ENCODE data around the gene ZNF391.

The ZNF391 gene

DNA sequence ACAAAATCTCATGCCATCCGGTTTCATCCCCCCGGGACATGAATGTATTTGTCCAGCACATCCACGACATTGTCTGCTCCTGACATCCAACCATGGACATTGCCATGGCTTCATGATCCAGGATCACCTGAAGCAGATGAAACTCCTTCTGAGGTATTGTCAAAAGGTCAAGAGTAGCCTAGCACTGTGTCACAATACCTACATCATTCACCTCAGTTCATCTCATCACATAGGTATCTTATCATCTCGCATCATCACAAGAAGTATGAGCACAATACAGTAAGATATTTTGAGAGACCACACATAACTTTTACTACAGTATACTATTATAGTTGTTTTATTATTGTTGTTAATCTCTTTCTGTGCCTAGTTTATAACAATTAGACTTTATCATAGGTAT, 50.8 kb downstream of the ZNF391 start:
- H3K4me3 ChIP-seq (ENCODE audit: low read depth, low read length) = no peak overlapping the region
- TF ChIP-seq, protein P1, sequence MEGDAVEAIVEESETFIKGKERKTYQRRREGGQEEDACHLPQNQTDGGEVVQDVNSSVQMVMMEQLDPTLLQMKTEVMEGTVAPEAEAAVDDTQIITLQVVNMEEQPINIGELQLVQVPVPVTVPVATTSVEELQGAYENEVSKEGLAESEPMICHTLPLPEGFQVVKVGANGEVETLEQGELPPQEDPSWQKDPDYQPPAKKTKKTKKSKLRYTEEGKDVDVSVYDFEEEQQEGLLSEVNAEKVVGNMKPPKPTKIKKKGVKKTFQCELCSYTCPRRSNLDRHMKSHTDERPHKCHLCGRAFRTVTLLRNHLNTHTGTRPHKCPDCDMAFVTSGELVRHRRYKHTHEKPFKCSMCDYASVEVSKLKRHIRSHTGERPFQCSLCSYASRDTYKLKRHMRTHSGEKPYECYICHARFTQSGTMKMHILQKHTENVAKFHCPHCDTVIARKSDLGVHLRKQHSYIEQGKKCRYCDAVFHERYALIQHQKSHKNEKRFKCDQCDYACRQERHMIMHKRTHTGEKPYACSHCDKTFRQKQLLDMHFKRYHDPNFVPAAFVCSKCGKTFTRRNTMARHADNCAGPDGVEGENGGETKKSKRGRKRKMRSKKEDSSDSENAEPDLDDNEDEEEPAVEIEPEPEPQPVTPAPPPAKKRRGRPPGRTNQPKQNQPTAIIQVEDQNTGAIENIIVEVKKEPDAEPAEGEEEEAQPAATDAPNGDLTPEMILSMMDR (IDR thresholded peaks at IDR 0.05; ENCODE audit: low read depth, low read length, missing control alignments) = no peak
- no peak for DNase-seq (ENCODE audit: low read depth)

- no peak overlapping the region for H3K4me3 ChIP-seq (ENCODE audit: low read depth, low read length)
- no peak for DNase-seq (ENCODE audit: low read depth)
- TF ChIP-seq, protein P1 (IDR thresholded peaks at IDR 0.05; ENCODE audit: low read depth, low read length, missing control alignments) = no peak
Measured at GRCh38 chr6:27441001-27441400, 52.4 kb downstream of the ZNF391 start.

DNA sequence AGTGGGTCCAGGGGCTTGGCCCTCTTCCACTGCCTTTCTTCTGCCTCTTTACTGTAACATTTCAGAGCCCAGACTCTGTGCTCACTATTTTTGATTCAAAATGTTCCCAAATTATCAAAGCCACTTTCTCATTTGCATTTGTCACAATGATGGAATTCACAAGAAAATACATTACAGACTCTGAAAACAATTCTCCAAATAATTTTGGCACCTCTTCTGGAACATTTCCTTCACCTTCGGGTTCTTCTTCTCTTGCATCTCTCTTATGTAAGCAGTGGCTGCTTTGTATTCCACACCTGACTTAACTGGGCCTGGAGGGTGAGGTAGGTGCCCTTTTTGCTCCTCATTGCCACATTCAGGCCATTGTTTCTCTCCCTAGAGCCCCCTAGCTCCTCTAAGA, 54.4 kb downstream of the ZNF391 start:
- no peak for DNase-seq (ENCODE audit: low read depth)
- H3K4me3 ChIP-seq (ENCODE audit: low read depth, low read length) = no peak overlapping the region
- TF ChIP-seq, protein P1 (IDR thresholded peaks at IDR 0.05; ENCODE audit: low read depth, low read length, missing control alignments) = no peak

GRCh38 chr6:27448456-27448855, 59.9 kb downstream of the ZNF391 start:
- no peak for DNase-seq (ENCODE audit: low read depth)
- no peak overlapping the region for H3K4me3 ChIP-seq (ENCODE audit: low read depth, low read length)
- TF ChIP-seq, protein P1 (IDR thresholded peaks at IDR 0.05; ENCODE audit: low read depth, low read length, missing control alignments) = no peak

- TF ChIP-seq, protein P1 (IDR thresholded peaks at IDR 0.05; ENCODE audit: low read depth, low read length, missing control alignments) = no peak
- no peak for DNase-seq (ENCODE audit: low read depth)
- H3K4me3 ChIP-seq (ENCODE audit: low read depth, low read length) = no peak overlapping the region
Measured at GRCh38 chr6:27451660-27452390, 63.3 kb downstream of the ZNF391 start.

- H3K4me3 ChIP-seq (ENCODE audit: low read depth, low read length) = no peak overlapping the region
- TF ChIP-seq, protein P1 (IDR thresholded peaks at IDR 0.05; ENCODE audit: low read depth, low read length, missing control alignments) = no peak
- DNase-seq (ENCODE audit: low read depth) = no peak
Measured at GRCh38 chr6:27452496-27452897, 63.9 kb downstream of the ZNF391 start.

All from GM12864 (cell line).